Esophagus squamous epithelium (tissue), 4 donors: Measurements from ENCODE around the gene CHCHD3.

Experiments used
- CTCF ChIP-seq, 6 experiments: fragments of 450-650 bp in 4 of 6; fragments of 200-600 bp in 2 of 6; sonication (generic) in 2 of 6; IDR thresholded peaks; one replicate each; pipeline ENCODE4 v1.5.1; 2016 to 2019; ENCODE audit warnings: antibody characterized with exemption in 6 of 6, mild to moderate bottlenecking in 4 of 6, moderate library complexity in 4 of 6
- POLR2A ChIP-seq, 4 donors: fragments of 450-650 bp; IDR thresholded peaks; one replicate each; pipeline ENCODE4 v1.6.1; 2017; ENCODE audit warnings: antibody characterized with exemption in 4 of 4, mild to moderate bottlenecking in 4 of 4, moderate library complexity in 3 of 4

DNA sequence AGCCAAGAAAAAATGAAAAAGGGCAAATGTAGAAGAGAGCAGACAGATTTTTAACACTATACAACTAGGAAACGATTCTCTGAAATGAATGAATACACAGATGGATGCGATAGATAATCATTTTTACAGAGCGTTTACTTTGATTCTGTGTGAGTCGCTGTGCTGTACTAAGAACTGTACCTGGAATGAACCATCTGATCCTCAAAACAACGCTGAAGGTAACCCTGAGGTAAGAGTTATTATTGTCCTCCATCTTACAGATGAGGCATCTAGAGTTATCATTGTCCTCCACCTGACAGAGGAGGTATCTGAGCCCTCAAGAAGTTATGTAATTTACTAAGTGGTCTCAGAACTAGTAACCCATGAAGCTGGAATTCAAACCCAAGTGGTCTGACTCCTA lies 80.2 kb downstream of the CHCHD3 start:
- TF ChIP-seq CTCF (IDR thresholded peaks at IDR 0.05) (no peak), POLR2A (IDR thresholded peaks at IDR 0.05) (no peak)
